Neural cell (in vitro differentiated cells): ENCODE data around the gene ASCC1. TPM values are rescaled to one million over a fixed set of nuclear protein-coding genes. Genes with fewer than 3 reads are reported as not detected.
"Not testable (repeated sequence)": the region's sequence is repeated elsewhere in the genome, so short reads cannot be mapped to it uniquely, and the experiment has no call there.

Source experiments
- H2AFZ ChIP-seq: fragments of 200-600, 300-800 bp; sonication (generic), shearing (Covaris generic); 2 replicates; pipeline ENCODE4 v1.6.0; 2014; ENCODE audit warnings: low read depth, mild to moderate bottlenecking, antibody characterized with exemption, low read length, moderate library complexity
- H3F3A ChIP-seq: fragments of 200-600 bp; shearing (Covaris generic); 2 replicates; pipeline ENCODE4 v1.6.1; 2016; ENCODE audit warnings: mild to moderate bottlenecking, moderate library complexity, mixed read lengths, antibody characterized with exemption, low read length; ENCODE audit not compliant: insufficient read depth, poor library complexity, severe bottlenecking
- H3K27ac ChIP-seq: fragments of 200-600, 300-800 bp; sonication (generic), shearing (Covaris generic); 2 replicates; pipeline ENCODE4 v1.5.1; 2014; ENCODE audit warnings: mild to moderate bottlenecking, low read length, moderate library complexity
- H3K27me3 ChIP-seq: fragments of 300-800, 200-600 bp; sonication (generic), shearing (Covaris generic); 2 replicates; pipeline ENCODE4 v1.6.0; 2014; ENCODE audit warnings: mild to moderate bottlenecking, low read depth, low read length, moderate library complexity; ENCODE audit not compliant: insufficient read depth
- H3K36me3 ChIP-seq: fragments of 300-800, 200-600 bp; sonication (generic), shearing (Covaris generic); 2 replicates; pipeline ENCODE4 v1.5.1; 2014; ENCODE audit warnings: mild to moderate bottlenecking, antibody characterized with exemption, low read length, moderate library complexity; ENCODE audit not compliant: insufficient read depth
- H3K4me2 ChIP-seq: fragments of 300-800, 200-600 bp; sonication (generic), shearing (Covaris generic); 2 replicates; pipeline ENCODE4 v1.6.0; 2014; ENCODE audit warnings: mild to moderate bottlenecking, low read length
- H3K4me3 ChIP-seq: fragments of 300-800, 200-600 bp; sonication (generic), shearing (Covaris generic); 2 replicates; pipeline ENCODE4 v1.5.1; 2014; ENCODE audit warnings: mild to moderate bottlenecking, low read length, moderate library complexity
- H3K79me2 ChIP-seq: fragments of 200-600 bp; shearing (Covaris generic); replicated peaks from 2 replicates; pipeline ENCODE4 v1.6.0; 2014; ENCODE audit warnings: mild to moderate bottlenecking, low read length, moderate library complexity; ENCODE audit not compliant: insufficient read depth
- H3K9ac ChIP-seq: fragments of 300-800, 200-600 bp; sonication (generic), shearing (Covaris generic); 2 replicates; pipeline ENCODE4 v1.6.1; 2016; ENCODE audit warnings: mild to moderate bottlenecking, low read length, mixed read lengths
- H3K9me2 ChIP-seq: fragments of 200-600 bp; shearing (Covaris generic); 2 replicates; pipeline ENCODE4 v1.6.1; 2016; ENCODE audit warnings: mild to moderate bottlenecking, low read length, mixed read lengths; ENCODE audit not compliant: insufficient read depth
- H3K9me3 ChIP-seq: fragments of 200-600, 300-800 bp; sonication (generic), shearing (Covaris generic); 2 replicates; pipeline ENCODE4 v1.6.1; 2016; ENCODE audit warnings: mild to moderate bottlenecking, mixed run types, low read length, moderate library complexity, mixed read lengths
- H4K20me1 ChIP-seq: fragments of 200-600 bp; shearing (Covaris generic); 2 replicates; pipeline ENCODE4 v1.6.1; 2016; ENCODE audit warnings: mild to moderate bottlenecking, mixed run types; ENCODE audit not compliant: insufficient read depth
- CTCF ChIP-seq: fragments of 450-650 bp; IDR thresholded peaks from 2 replicates; pipeline ENCODE4 v1.5.1; 2014; ENCODE audit warnings: antibody characterized with exemption, mild to moderate bottlenecking, moderate library complexity; ENCODE audit not compliant: poor library complexity, severe bottlenecking
- EP300 ChIP-seq: fragments of 450-650 bp; conservative IDR thresholded peaks from 2 replicates; pipeline ENCODE4 v1.6.1; 2014; ENCODE audit warnings: antibody characterized with exemption, mild to moderate bottlenecking, moderate library complexity; ENCODE audit not compliant: poor library complexity, severe bottlenecking
- EZH2 ChIP-seq: fragments of 200-600, 300-800 bp; shearing (Covaris generic), sonication (generic); IDR thresholded peaks from 2 replicates; pipeline ENCODE4 v1.6.1; 2014; ENCODE audit warnings: antibody characterized with exemption, low read length, borderline replicate concordance, mild to moderate bottlenecking; ENCODE audit not compliant: insufficient read depth, poor library complexity, severe bottlenecking
- MXI1 ChIP-seq: fragments of 450-650 bp; conservative IDR thresholded peaks from 2 replicates; pipeline ENCODE4 v1.6.1; 2014; ENCODE audit warnings: antibody characterized with exemption, mild to moderate bottlenecking; ENCODE audit not compliant: poor library complexity, severe bottlenecking
- POLR2AphosphoS5 ChIP-seq: IDR thresholded peaks from 2 replicates; pipeline ENCODE4 v1.6.1; 2012
- RAD21 ChIP-seq: fragments of 450-650 bp; conservative IDR thresholded peaks from 2 replicates; pipeline ENCODE4 v1.6.1; 2014; ENCODE audit warnings: antibody characterized with exemption, mild to moderate bottlenecking, moderate library complexity
- TAF1 ChIP-seq: IDR thresholded peaks from 2 replicates; pipeline ENCODE4 v1.6.1; 2012; ENCODE audit warnings: low read depth
- polyA plus RNA-seq: library from polyadenylated mRNA; depleted of rRNA; stranded (reverse); fragments of >200 nt; gene quantifications from 2 replicates; pipeline ENCODE4 v1.2.3, GENCODE V29; 2014
- TF ChIP-seq, protein P1 (sequence below): IDR thresholded peaks from 2 replicates; pipeline ENCODE4 v1.6.1; 2012; ENCODE audit warnings: borderline replicate concordance

Gene ASCC1
- polyA plus RNA-seq, 1 donor from 2014 or later, result 39.6 TPM

- Histone ChIP-seq H3K4me3 (no peak overlapping the region), H3K9me3 (no peaks in the 10 kb centered on the region), H3K9me2 (no peaks in the 10 kb centered on the region), H3F3A (no peaks in the 10 kb centered on the region), H2AFZ (no peak overlapping the region), H3K4me2 (no peak overlapping the region), H3K79me2 (no peaks in the 10 kb centered on the region), H4K20me1 (no peaks in the 10 kb centered on the region), H3K27me3 (no peaks in the 10 kb centered on the region), H3K27ac (no peak overlapping the region), H3K9ac (no peak overlapping the region), H3K36me3 (no peaks in the 10 kb centered on the region)
- no peak for TF ChIP-seq TAF1
- no peak for TF ChIP-seq CTCF
- no peak for TF ChIP-seq EZH2
- TF ChIP-seq POLR2AphosphoS5, result no peak
- TF ChIP-seq MXI1, result no peak
- no peak for TF ChIP-seq EP300
Observed at GRCh38 chr10:72250666-72251065, 34.6 kb upstream of the ASCC1 start.

DNA sequence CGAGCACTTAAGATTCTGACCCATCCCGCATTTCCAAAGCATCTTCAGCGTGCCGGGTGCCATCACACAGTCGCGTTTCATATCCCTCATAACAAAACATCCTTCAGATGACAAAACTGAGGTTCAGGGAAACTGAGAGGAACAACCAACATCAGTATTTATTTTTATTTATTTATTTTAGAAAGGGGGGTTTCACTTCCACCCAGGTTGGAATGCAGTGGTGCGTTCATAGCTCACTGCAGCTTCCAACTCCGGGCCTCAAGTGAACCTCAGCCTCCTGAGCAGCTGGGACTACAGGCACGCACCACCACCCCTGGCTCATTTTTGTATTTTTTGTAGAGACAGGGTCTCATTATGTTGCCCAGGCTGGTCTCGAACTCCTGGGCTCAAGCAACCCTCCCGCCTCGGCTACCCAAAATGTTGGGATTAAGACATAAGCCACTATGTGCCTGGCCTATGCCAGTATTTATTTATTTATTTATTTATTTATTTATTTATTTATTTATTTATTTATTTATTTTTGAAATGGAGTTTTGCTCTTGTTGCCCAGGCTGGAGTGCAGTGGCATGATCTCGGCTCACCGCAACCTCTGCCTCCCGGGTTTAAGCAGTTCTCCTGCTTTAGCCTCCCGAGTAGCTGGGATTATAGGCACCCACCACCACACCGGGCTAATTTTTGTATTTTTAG is 33.2 kb upstream of the ASCC1 start:
- H3K79me2 ChIP-seq, H3K9ac ChIP-seq, H3K36me3 ChIP-seq, H3K9me3 ChIP-seq, H3K4me2 ChIP-seq, H3K27ac ChIP-seq, H3K27me3 ChIP-seq, H4K20me1 ChIP-seq, H3K4me3 ChIP-seq, H2AFZ ChIP-seq, H3F3A ChIP-seq, H3K9me2 ChIP-seq: not testable (repeated sequence)

GRCh38 chr10:72248468-72249151 is 32.5 kb upstream of the ASCC1 start:
- H3K79me2 ChIP-seq, result no peaks in the 10 kb centered on the region
- H2AFZ ChIP-seq, result no peak overlapping the region
- H3K27me3 ChIP-seq, result no peaks in the 10 kb centered on the region
- H3K4me3 ChIP-seq, result no peak overlapping the region
- H3F3A ChIP-seq, result no peaks in the 10 kb centered on the region
- no peaks in the 10 kb centered on the region for H3K36me3 ChIP-seq
- TF ChIP-seq RAD21, result no peak
- no peak for TF ChIP-seq POLR2AphosphoS5
- no peak for TF ChIP-seq EZH2
- no peak for TF ChIP-seq TAF1
- TF ChIP-seq, protein P1, sequence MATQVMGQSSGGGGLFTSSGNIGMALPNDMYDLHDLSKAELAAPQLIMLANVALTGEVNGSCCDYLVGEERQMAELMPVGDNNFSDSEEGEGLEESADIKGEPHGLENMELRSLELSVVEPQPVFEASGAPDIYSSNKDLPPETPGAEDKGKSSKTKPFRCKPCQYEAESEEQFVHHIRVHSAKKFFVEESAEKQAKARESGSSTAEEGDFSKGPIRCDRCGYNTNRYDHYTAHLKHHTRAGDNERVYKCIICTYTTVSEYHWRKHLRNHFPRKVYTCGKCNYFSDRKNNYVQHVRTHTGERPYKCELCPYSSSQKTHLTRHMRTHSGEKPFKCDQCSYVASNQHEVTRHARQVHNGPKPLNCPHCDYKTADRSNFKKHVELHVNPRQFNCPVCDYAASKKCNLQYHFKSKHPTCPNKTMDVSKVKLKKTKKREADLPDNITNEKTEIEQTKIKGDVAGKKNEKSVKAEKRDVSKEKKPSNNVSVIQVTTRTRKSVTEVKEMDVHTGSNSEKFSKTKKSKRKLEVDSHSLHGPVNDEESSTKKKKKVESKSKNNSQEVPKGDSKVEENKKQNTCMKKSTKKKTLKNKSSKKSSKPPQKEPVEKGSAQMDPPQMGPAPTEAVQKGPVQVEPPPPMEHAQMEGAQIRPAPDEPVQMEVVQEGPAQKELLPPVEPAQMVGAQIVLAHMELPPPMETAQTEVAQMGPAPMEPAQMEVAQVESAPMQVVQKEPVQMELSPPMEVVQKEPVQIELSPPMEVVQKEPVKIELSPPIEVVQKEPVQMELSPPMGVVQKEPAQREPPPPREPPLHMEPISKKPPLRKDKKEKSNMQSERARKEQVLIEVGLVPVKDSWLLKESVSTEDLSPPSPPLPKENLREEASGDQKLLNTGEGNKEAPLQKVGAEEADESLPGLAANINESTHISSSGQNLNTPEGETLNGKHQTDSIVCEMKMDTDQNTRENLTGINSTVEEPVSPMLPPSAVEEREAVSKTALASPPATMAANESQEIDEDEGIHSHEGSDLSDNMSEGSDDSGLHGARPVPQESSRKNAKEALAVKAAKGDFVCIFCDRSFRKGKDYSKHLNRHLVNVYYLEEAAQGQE, result no peak
- H3K9ac ChIP-seq, result no peak overlapping the region
- no peak overlapping the region for H3K4me2 ChIP-seq
- H3K9me2 ChIP-seq, result no peaks in the 10 kb centered on the region
- no peaks in the 10 kb centered on the region for H3K9me3 ChIP-seq
- no peaks in the 10 kb centered on the region for H4K20me1 ChIP-seq
- no peak overlapping the region for H3K27ac ChIP-seq
